AG10803 (cell line): Measurements from ENCODE around the gene STRN3.

Experiments
- DNase-seq: peaks from one replicate; pipeline ENCODE4 v3.0.0; 2010; ENCODE audit warnings: low read depth
- H3K4me3 ChIP-seq: 2 replicates; pipeline ENCODE4 v1.5.1; 2011; ENCODE audit warnings: mild to moderate bottlenecking, low read length, control low read depth
- CTCF ChIP-seq: conservative IDR thresholded peaks from 2 replicates; pipeline ENCODE4 v1.5.1; 2011; ENCODE audit warnings: mild to moderate bottlenecking, low read length, control low read depth, inconsistent platforms

STRN3 gene

GRCh38 chr14:30864934-30865333, 161.2 kb downstream of the STRN3 start:
- no peak overlapping the region for H3K4me3 ChIP-seq
- TF ChIP-seq CTCF: no peak
- DNase-seq: no peak

GRCh38 chr14:30861200-30861599, 165.0 kb downstream of the STRN3 start:
- TF ChIP-seq CTCF: no peak
- DNase-seq: no peak
- no peak overlapping the region for H3K4me3 ChIP-seq

GRCh38 chr14:30855345-30856037, 170.7 kb downstream of the STRN3 start:
- H3K4me3 ChIP-seq: no peak overlapping the region
- no peak for DNase-seq
- TF ChIP-seq CTCF: no peak

GRCh38 chr14:30854492-30854891, 171.7 kb downstream of the STRN3 start:
- no peak for DNase-seq
- H3K4me3 ChIP-seq: no peak overlapping the region
- TF ChIP-seq CTCF: no peak

GRCh38 chr14:30853946-30854345, 172.2 kb downstream of the STRN3 start:
- no peak for TF ChIP-seq CTCF
- H3K4me3 ChIP-seq: no peak overlapping the region
- DNase-seq: no peak

GRCh38 chr14:30849983-30850382, 176.2 kb downstream of the STRN3 start:
- no peak for TF ChIP-seq CTCF
- H3K4me3 ChIP-seq: no peak overlapping the region
- DNase-seq: no peak

GRCh38 chr14:30849354-30849753, 176.8 kb downstream of the STRN3 start:
- no peak for TF ChIP-seq CTCF
- no peak for DNase-seq

More at GRCh38 chr14:30849354-30849753, 176.8 kb downstream of the STRN3 start:
- H3K4me3 ChIP-seq: no peak overlapping the region
